Lung microvascular endothelial cell (primary cell): ENCODE measurements around the gene ARHGAP31. TPM values are rescaled to one million over a fixed set of nuclear protein-coding genes. Genes with fewer than 3 reads are reported as not detected.

ENCODE experiments used
- DNase-seq, 2 donors: peaks; one replicate each; pipeline versions ENCODE4 v3.0.0 to v3.0.0-alpha.2; 2010; ENCODE audit warnings: low read depth in 2 of 2
- total RNA-seq: library from RNA; depleted of rRNA; stranded (reverse); fragments of >200 nt; gene quantifications from 2 replicates; pipeline ENCODE4 v1.2.1, GENCODE V29; 2014

The ARHGAP31 gene
- total RNA-seq, 1 donor from 2014 or later: 21.6 TPM

DNA sequence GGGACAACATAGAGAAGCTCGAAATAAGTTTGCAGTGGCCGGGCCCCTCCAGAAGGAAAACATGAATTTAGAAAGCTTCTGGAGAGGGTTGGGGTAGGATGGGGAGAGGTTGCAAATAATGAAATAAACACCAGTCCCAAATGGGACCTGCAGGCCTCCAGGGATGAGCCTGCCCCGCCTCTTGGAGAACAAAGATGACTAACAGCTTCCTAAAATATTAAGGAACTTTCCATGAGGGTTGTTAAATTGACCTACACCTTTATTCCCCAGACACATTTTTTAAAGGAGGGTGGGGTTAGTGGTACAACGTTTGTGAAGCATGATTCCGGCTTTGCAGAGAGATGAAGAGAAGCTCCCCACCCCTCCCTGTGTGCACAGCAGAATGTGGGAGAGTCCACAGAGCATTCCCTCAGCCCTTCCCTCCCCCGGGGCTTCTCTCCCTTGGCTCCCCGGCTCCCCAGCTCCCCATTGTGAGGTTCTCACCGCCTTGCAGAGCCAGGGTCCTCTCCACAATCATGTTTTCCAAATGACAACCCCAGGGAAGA lies 84.1 kb downstream of the ARHGAP31 start:
- no peak for DNase-seq

DNA sequence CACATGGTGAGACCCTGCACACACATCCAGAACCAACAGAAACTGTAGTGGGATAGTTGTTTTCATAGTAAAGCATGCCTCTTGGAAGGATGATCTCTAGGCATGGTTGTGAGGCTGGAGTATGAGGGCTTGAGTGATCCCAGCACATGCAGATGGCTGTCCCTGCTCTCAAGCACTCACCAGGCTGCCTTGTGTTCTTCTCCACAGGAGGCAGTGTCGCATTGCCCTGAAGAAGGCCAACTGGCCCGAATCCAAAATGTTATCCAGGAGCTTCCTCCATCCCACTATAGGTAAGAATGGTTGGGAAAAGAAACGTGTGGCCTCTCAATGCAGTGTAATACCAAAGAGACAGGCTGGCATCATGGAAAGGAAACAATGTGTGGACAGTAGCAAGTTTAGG lies 86.5 kb downstream of the ARHGAP31 start:
- peak; percentile 10 to 17 for DNase-seq

DNA sequence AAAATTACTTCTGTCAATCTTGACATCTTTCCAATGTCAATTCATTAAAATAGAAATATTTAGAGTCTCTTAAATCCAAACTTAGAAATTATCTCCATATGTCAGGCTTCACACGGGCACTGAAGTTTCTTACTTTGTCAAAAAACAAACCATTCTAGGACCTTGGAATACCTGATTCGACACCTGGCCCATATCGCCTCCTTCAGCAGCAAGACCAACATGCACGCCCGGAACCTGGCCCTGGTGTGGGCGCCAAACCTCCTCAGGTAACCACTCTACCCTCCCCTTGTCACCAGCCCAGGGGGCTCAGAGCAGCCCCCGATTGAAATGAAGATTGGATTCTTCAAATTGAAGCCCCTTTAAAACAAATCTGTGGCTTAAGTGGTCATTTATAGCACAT lies 88.0 kb downstream of the ARHGAP31 start:
- no peak for DNase-seq

DNA sequence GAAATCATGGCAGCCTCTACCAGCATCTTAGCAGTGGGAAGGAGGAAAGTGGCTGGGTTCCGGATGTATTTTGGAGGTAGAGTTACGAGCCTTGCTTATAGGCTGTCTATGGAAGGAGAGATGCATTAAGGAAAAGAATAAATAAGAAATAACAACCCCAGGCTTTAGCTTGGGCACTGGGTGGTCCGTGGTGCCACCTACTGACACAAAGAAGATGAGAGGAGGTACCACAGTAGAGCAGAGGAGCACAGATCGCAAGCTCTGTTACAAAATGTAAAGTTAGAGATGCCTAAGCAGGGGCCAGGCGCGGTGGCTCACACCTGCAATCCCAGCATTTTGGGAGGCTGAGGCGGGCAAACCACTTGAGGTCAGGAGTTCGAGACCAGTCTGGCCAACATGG lies 94.4 kb downstream of the ARHGAP31 start:
- DNase-seq: peak in 1 of 2 donors; percentile 23

- no peak for DNase-seq
Measured at GRCh38 chr3:119395923-119396358, 101.8 kb downstream of the ARHGAP31 start.

DNA sequence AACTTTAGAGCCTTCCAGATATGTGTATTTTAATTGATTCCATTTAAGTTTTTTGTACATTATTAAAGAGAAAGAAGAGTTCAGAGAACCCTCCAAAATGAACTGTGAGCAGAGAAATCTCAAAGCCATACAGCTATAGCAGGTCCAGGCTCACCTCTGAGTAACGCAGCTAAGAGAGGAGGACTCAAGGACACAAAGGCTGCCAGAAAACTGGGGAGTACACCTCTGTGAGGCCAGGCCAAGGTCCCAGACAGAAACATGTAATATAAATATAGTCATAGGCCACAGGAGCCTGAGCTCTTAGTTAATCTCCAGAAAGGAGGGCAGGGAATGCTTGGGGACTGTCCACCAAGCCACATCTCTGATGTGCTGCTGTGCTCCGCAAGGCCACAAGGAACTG lies 102.7 kb downstream of the ARHGAP31 start:
- DNase-seq: no peak

DNA sequence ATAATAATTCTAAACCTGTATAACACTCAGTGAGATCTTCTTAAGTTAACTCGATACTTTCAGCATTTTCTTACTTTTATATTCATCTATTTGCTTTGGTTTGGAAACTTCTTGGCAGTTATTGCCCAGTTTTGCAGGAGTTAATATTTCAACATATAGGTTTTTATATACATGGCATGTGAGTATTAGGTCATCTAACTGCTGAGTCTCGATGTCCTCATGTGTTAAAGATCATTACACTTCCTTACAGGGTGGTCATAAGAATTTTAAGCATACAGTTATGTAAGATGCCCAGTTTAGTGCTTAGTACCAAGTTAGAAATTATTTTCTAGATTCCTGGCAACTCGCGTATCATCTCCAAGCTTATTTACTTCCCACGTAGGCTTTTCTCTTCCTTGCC lies 106.3 kb downstream of the ARHGAP31 start:
- DNase-seq: no peak

GRCh38 chr3:119401069-119401468 lies 106.9 kb downstream of the ARHGAP31 start:
- DNase-seq: no peak

DNA sequence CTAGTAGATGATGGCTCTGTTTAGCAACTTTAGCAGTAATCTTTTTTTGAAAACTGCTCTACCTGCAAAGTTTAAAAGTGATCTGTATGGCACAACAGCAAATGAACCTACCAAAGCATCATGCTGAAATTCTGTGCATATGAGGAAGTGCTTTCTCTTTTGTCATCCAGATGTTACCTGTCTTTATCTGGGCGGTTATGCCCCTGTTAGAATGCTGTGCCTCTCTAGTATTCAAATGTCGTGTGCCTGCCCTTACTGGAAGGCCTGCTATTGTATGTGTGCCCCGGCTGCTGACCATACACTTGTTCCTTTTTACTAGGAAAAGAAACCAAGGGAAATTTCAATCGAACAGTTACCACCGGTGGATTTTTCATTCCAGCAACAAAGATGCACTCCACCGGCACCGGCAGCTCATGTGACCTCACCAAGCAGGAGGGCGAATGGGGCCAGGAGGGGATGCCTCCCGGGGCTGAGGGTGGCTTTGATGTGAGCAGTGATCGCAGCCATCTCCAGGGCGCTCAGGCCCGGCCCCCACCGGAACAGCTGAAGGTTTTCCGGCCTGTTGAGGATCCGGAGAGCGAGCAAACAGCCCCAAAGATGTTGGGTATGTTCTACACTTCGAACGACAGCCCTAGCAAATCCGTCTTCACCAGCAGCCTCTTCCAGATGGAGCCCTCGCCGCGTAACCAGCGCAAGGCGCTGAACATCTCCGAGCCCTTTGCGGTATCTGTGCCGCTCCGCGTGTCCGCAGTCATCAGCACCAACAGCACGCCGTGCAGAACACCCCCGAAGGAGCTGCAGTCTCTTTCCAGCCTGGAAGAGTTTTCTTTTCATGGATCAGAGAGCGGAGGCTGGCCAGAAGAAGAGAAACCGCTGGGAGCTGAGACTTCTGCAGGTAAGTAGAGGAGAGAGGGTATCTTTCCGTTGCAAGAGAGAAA lies 107.6 kb downstream of the ARHGAP31 start:
- no peak for DNase-seq

GRCh38 chr3:119402791-119403190 lies 108.6 kb downstream of the ARHGAP31 start:
- no peak for DNase-seq

DNA sequence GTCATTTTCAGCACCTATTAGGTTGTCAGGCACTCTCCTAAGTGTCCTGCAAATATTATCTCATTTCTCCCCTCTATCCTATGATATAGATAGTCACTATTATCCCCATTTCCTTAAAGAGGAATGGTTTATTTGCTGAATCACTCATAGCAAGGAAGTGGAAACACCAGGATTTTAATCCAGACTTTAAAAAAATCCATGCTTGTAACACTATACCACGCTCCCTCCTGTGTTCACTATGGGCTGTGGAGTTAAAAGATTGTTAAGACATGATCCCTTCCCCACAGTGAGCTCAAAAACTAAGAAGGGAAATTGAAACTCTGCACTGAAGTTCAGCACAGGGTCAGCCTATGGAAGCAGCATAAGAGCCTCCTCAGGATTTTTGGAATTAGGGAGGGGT lies 109.0 kb downstream of the ARHGAP31 start:
- DNase-seq: no peak

DNA sequence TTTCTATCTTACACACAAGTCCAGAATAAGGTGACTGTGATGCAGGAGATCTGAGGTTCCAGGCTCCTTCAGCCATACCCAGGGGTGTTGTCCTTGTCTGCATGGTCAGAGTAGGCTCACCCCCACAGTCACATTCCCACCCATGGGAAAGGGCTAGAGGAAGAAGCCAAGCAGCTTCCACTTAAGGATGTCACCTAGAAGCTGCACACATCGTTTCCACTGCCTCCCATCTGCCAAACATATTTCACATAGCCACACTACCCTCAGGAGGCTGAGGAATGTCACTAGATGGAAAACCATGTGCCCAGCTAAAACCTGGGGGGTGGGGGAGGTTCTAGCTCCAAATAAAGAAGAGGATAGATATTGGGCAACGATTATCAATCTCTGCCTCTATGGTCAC lies 111.1 kb downstream of the ARHGAP31 start:
- no peak for DNase-seq

GRCh38 chr3:119408243-119408950 lies 114.2 kb downstream of the ARHGAP31 start:
- DNase-seq: no peak

DNA sequence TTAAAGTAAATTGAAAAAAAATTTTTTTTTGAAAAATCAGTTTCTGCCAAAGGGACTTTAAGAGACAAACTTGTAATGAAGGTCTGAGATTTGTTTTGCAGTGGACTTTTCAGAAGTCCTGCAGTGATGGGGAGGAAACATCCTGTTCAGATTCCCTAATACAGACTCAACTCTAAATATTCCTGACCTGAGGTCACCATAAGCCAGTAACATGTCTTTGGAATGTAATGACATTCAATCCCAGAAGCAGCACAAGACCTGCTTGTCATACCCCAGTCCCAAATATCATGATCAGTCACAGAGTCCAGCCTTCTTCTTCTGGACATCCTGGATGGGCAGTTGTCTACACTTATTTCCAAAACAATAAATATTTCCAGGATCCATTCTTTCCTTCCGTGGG lies 115.7 kb downstream of the ARHGAP31 start:
- DNase-seq: no peak

DNA sequence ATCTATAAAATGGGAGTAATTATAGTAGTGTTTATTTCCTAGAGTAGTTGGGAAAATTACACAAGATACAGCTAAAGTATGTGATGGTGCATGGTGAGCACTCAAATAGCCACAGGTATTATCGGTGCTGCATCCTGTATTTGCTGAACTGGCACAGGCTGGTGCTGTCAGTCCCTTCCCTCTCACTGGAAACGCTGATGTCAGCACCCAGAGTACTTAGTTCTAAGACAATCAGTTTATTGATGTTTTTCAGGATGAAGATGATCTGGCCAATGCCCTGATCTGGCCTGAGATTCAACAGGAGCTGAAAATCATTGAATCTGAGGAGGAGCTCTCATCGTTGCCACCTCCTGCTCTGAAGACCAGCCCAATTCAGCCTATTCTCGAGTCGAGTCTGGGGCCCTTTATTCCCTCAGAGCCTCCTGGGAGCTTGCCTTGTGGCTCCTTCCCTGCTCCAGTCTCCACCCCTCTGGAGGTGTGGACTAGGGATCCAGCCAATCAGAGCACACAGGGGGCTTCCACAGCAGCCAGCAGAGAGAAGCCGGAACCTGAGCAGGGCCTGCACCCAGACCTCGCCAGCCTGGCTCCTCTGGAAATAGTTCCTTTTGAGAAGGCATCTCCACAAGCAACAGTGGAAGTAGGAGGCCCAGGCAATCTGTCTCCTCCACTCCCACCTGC lies 119.6 kb downstream of the ARHGAP31 start:
- DNase-seq: no peak

DNA sequence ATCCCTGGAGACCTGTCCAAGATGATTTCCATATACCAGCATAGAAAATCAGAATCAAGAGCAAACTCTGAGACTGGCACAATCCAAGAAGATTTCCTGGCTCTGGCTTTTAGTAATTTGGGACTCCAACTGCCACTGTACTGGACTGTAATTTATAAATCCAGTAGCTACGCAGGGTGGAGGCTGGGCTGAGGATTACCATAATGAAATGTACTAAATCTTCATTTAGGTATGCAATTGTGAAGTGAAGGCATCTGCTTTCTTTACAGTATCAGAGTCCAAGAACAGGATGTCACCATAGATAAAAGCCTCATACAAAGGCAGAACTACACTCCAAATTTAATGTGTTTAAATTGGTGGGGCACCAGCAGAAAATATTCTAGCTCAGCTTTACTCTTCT lies 122.7 kb downstream of the ARHGAP31 start:
- DNase-seq: no peak

DNA sequence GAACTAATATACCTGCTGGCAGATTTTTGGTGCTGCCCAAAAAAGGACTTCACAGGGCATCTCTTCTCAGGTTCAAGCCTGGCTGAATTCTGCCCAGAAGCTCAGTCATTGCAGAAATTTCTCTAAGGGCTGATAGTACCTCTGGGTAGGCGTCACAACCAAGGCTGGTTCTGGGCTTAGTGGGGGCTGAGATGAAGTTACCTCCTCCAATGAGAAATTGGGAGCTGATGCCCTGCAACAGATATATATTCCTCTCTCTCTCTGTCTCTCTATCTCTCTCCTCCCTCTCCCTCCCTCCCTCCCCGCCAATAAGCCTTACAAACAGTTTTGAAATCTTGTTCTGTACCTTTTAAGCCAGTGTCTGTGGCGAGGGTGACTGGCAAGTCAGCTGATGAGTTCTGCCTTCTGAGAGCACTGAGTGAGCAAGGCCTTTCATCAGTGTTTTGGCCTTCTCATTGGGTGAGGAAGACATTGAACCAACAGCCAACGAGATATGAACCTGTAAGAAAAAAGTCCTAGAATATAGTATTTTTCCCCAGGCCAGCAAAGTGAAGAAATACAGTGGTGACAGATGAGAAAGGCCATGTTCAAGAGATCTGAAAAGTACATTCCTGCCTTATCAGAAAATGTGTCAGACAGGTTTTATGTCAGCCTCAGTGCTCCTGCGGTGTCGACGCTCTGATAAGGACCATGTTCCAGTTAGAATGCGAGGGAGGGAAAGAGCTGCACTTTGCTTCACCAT lies 123.8 kb downstream of the ARHGAP31 start:
- no peak for DNase-seq

- peak in 1 of 2 donors; percentile 17 for DNase-seq
Measured at GRCh38 chr3:119418641-119419040, 124.5 kb downstream of the ARHGAP31 start.

- peak in 1 of 2 donors; percentile 19 for DNase-seq
Measured at GRCh38 chr3:119420196-119420595, 126.0 kb downstream of the ARHGAP31 start.

DNA sequence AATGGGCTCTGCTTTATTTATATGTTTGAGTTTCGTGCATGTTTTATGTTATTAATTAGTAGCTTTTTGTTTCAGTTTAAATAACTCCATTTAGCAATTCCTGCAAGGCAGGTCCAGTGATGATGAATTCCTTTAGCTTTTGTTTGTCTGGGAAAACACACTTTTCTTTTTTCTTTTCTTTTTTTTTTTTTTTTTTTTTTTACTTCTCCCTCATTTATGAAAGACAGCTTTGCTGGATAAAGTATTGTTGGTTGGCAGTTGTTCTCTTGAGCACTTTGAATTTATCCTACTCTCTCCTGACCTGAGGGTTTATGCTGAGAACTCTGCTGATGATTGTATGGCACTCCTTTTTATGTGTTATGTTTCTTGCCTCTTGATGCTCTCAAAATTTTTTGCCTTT lies 133.5 kb downstream of the ARHGAP31 start:
- DNase-seq: peak in 1 of 2 donors; percentile 31

DNA sequence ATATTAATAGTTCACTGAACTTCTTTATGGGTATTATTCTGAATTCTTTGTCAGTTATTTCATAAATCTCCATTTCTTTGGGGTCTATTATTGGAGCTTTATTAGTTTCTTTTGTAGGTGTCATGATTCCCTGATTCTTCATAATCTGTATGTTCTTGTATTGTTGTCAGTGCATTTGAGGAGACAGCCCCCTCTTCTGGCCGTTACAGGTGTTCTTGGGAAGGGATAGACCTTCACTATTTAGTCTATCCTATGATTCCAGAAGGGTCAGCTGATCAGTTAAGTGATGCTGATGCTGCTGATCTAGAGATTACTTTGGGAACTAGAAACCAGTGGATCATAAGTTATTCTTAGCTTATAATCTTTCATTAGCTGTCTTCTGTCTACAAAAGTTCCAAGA lies 134.4 kb downstream of the ARHGAP31 start:
- DNase-seq: peak in 1 of 2 donors; percentile 18
